ENCODE data around the gene TMCO4. TPM values are rescaled to one million over a fixed set of nuclear protein-coding genes. Genes with fewer than 3 reads are reported as not detected.

The TMCO4 gene
- total RNA-seq, 1 donor from 2014 or later = 28.7 TPM

- H3K27ac ChIP-seq = no peak overlapping the region
- H3K9me3 ChIP-seq = no peaks in the 10 kb centered on the region
- intact Hi-C loops (cut with DNase I) = no loop called here
- H3K4me1 ChIP-seq = no peaks in the 10 kb centered on the region
- TF ChIP-seq POLR2AphosphoS5 (IDR thresholded peaks at IDR 0.05; ENCODE audit: insufficient read depth in 1 of 2, low read depth in 1 of 2) (no peak), CTCF (IDR thresholded peaks at IDR 0.05) (no peak), POLR2A (IDR thresholded peaks at IDR 0.05) (no peak)
- no peaks in the 10 kb centered on the region for H3K27me3 ChIP-seq
- DNase-seq (ENCODE audit: extremely low spot score in 2 of 2) = no peak
- H3K4me3 ChIP-seq = no peak overlapping the region
- no peaks in the 10 kb centered on the region for H3K36me3 ChIP-seq
These were observed 123.9 kb downstream of the TMCO4 start for GRCh38 chr1:19675797-19676196.

DNA sequence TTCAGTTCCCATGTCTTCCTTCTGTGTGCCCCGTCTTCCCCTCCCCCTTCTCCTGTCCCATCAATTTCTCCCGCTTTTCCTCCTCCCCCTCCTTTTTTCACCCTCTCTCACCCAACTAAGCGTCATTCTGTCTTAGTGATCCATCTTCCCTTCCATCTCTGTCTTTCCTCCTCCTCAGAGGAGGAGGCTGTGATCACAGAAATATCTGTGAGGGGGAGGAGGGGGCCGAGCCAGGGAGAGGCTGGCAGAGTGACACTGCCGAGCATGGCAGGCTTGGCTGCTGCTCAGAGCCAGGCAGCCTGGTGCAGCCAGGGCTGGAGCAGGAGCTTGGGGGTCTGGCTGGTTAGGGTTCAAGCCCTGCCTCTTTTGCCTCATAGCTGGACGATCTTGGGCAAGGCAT is 127.5 kb downstream of the TMCO4 start:
- Histone ChIP-seq H3K36me3 (no peaks in the 10 kb centered on the region), H3K4me1 (no peaks in the 10 kb centered on the region), H3K4me3 (no peak overlapping the region), H3K27ac (no peak overlapping the region), H3K27me3 (no peaks in the 10 kb centered on the region), H3K9me3 (no peaks in the 10 kb centered on the region)
- no peak for DNase-seq (ENCODE audit: extremely low spot score in 2 of 2)
- intact Hi-C loops (cut with DNase I) = no loop called here
- TF ChIP-seq CTCF (IDR thresholded peaks at IDR 0.05) (no peak), POLR2AphosphoS5 (IDR thresholded peaks at IDR 0.05; ENCODE audit: insufficient read depth in 1 of 2, low read depth in 1 of 2) (no peak), POLR2A (IDR thresholded peaks at IDR 0.05) (no peak)

- DNase-seq (ENCODE audit: extremely low spot score in 2 of 2) = no peak
- H3K27me3 ChIP-seq = peaks cover 4% of the 10 kb centered on the region
- H3K36me3 ChIP-seq = no peaks in the 10 kb centered on the region
- no peak for TF ChIP-seq POLR2AphosphoS5 (IDR thresholded peaks at IDR 0.05; ENCODE audit: insufficient read depth in 1 of 2, low read depth in 1 of 2)
- no peak for TF ChIP-seq POLR2A (IDR thresholded peaks at IDR 0.05)
- TF ChIP-seq CTCF (IDR thresholded peaks at IDR 0.05) = no peak
- no peak overlapping the region for H3K27ac ChIP-seq
- intact Hi-C loops (cut with DNase I) = no loop called here
- H3K4me1 ChIP-seq = peaks cover 3% of the 10 kb centered on the region
- H3K9me3 ChIP-seq = no peaks in the 10 kb centered on the region
- H3K4me3 ChIP-seq = no peak overlapping the region
These were observed 128.9 kb downstream of the TMCO4 start for GRCh38 chr1:19670787-19671186.

GRCh38 chr1:19668888-19669287 is 130.8 kb downstream of the TMCO4 start:
- no peak overlapping the region for H3K27ac ChIP-seq
- H3K9me3 ChIP-seq = no peaks in the 10 kb centered on the region
- DNase-seq (ENCODE audit: extremely low spot score in 2 of 2) = no peak
- no peaks in the 10 kb centered on the region for H3K36me3 ChIP-seq
- no peak for TF ChIP-seq POLR2AphosphoS5 (IDR thresholded peaks at IDR 0.05; ENCODE audit: insufficient read depth in 1 of 2, low read depth in 1 of 2)
- TF ChIP-seq POLR2A (IDR thresholded peaks at IDR 0.05) = no peak
- no peak for TF ChIP-seq CTCF (IDR thresholded peaks at IDR 0.05)
- H3K4me1 ChIP-seq = peaks cover 17% of the 10 kb centered on the region
- H3K4me3 ChIP-seq = no peak overlapping the region
- intact Hi-C loops (cut with DNase I) = no loop called here
- peaks cover 13% of the 10 kb centered on the region for H3K27me3 ChIP-seq

DNA sequence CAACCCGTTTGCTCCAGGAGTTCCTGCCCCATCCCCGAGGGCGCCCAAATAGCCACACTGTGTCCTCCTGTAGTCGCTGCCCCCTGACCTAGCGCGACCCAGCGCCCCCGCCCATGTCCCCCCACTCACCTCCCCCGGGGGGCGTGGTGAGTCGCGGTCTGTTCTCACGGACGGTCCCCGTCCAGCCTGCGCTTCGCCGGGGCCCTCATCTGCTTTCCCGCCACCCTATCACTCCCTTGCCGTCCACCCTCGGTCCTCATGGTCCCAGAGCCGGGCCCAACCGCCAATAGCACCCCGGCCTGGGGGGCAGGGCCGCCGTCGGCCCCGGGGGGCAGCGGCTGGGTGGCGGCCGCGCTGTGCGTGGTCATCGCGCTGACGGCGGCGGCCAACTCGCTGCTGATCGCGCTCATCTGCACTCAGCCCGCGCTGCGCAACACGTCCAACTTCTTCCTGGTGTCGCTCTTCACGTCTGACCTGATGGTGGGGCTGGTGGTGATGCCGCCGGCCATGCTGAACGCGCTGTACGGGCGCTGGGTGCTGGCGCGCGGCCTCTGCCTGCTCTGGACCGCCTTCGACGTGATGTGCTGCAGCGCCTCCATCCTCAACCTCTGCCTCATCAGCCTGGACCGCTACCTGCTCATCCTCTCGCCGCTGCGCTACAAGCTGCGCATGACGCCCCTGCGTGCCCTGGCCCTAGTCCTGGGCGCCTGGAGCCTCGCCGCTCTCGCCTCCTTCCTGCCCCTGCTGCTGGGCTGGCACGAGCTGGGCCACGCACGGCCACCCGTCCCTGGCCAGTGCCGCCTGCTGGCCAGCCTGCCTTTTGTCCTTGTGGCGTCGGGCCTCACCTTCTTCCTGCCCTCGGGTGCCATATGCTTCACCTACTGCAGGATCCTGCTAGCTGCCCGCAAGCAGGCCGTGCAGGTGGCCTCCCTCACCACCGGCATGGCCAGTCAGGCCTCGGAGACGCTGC is 133.9 kb downstream of the TMCO4 start:
- intact Hi-C loops (cut with DNase I) = no loop called here
- peak overlapping the region in 1 of 2 donors; percentile 51 for H3K4me3 ChIP-seq
- peaks cover 17% of the 10 kb centered on the region for H3K4me1 ChIP-seq
- TF ChIP-seq POLR2AphosphoS5 (IDR thresholded peaks at IDR 0.05; ENCODE audit: insufficient read depth in 1 of 2, low read depth in 1 of 2) (no peak), CTCF (IDR thresholded peaks at IDR 0.05) (no peak), POLR2A (IDR thresholded peaks at IDR 0.05) (no peak)
- no peaks in the 10 kb centered on the region for H3K9me3 ChIP-seq
- peaks cover 13% of the 10 kb centered on the region for H3K27me3 ChIP-seq
- DNase-seq (ENCODE audit: extremely low spot score in 2 of 2) = no peak
- no peak overlapping the region for H3K27ac ChIP-seq
- H3K36me3 ChIP-seq = no peaks in the 10 kb centered on the region
